Endothelial cell (in vitro differentiated cells): Measurements from ENCODE around the gene RASA2. TPM values are rescaled to one million over a fixed set of nuclear protein-coding genes. Genes with fewer than 3 reads are reported as not detected.

Experiments
- DNase-seq: peaks from one replicate; pipeline ENCODE4 v3.0.0; 2021; ENCODE audit warnings: low spot score
- H3K27ac Mint-ChIP-seq: one replicate; pipeline ENCODE4 v1.8.0; 2021; ENCODE audit warnings: mixed read lengths, inconsistent platforms; ENCODE audit not compliant: unreplicated experiment
- H3K27me3 Mint-ChIP-seq: one replicate; pipeline ENCODE4 v1.8.0; 2021; ENCODE audit warnings: mild to moderate bottlenecking, moderate library complexity, mixed read lengths, inconsistent platforms; ENCODE audit not compliant: unreplicated experiment
- H3K36me3 Mint-ChIP-seq: one replicate; pipeline ENCODE4 v1.8.0; 2021; ENCODE audit warnings: mild to moderate bottlenecking, low read depth, mixed read lengths, inconsistent platforms; ENCODE audit not compliant: unreplicated experiment
- H3K4me1 Mint-ChIP-seq: one replicate; pipeline ENCODE4 v1.8.0; 2021; ENCODE audit warnings: mild to moderate bottlenecking, mixed read lengths, inconsistent platforms; ENCODE audit not compliant: unreplicated experiment
- H3K4me3 Mint-ChIP-seq: one replicate; pipeline ENCODE4 v1.8.0; 2021; ENCODE audit warnings: mild to moderate bottlenecking, mixed read lengths, inconsistent platforms; ENCODE audit not compliant: unreplicated experiment
- H3K9me3 Mint-ChIP-seq: one replicate; pipeline ENCODE4 v1.8.0; 2021; ENCODE audit warnings: mixed read lengths, inconsistent platforms; ENCODE audit not compliant: unreplicated experiment
- total RNA-seq: library from RNA; stranded (reverse); fragmentation: NEBNext Ultra II Directional; extraction: Animal tissue kit (Norgen Biotek cat#: 25700); gene quantifications from one replicate; pipeline ENCODE4 v1.2.1, GENCODE V29; 2021; ENCODE audit not compliant: unreplicated experiment
- TF ChIP-seq, protein P1 (sequence below): fragments of 200-600 bp; sonication (generic); IDR thresholded peaks from one replicate; pipeline ENCODE4 v1.5.0; 2021; ENCODE audit warnings: antibody characterized with exemption; ENCODE audit not compliant: unreplicated experiment

The RASA2 gene
- total RNA-seq, 1 donor from 2014 or later: 32.5 TPM

DNA sequence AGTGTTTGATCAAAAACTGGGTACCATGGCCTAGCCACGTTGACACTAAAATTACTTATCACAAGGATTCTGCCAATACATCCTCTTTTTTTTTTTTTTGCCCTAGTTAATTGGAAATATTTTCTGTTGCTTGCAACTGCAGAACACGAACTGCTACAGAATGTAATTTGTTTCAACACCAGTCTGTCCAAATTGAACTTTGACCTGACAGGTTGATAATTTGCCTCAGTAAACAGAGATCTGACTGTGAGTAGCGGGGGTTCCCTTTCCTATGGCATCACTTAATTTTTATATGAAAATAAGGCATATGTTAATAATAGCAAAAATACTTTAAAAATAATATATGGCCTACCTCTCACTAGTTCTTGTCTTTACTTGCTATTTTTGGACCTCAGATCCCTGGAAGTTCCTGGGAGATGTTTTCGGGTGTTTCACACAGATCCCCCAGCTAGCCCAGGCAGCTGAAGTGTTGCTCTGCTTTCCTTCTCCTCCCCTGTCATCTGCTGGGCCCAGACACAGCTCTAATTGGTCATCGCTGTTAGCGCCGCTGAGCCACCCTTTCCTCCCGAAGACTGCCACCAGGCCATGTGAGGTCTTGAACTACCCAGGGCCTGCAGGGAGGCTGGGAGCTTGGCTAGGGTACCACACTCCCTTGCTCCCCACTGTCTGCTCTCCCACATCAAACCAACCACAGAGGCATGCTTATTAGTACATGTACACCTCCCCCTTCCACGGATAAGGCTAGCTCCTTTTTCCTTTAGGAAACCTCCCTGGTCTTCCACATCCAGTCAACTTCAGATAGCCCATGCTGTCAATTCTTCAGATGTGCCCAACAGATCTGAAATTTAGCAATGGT, 161.5 kb downstream of the RASA2 start:
- no peak for DNase-seq
- H3K27ac Mint-ChIP-seq: no peak overlapping the region
- peaks cover 2% of the 10 kb centered on the region for H3K27me3 Mint-ChIP-seq
- no peaks in the 10 kb centered on the region for H3K9me3 Mint-ChIP-seq
- H3K36me3 Mint-ChIP-seq: no peaks in the 10 kb centered on the region
- H3K4me3 Mint-ChIP-seq: no peak overlapping the region
- TF ChIP-seq, protein P1, sequence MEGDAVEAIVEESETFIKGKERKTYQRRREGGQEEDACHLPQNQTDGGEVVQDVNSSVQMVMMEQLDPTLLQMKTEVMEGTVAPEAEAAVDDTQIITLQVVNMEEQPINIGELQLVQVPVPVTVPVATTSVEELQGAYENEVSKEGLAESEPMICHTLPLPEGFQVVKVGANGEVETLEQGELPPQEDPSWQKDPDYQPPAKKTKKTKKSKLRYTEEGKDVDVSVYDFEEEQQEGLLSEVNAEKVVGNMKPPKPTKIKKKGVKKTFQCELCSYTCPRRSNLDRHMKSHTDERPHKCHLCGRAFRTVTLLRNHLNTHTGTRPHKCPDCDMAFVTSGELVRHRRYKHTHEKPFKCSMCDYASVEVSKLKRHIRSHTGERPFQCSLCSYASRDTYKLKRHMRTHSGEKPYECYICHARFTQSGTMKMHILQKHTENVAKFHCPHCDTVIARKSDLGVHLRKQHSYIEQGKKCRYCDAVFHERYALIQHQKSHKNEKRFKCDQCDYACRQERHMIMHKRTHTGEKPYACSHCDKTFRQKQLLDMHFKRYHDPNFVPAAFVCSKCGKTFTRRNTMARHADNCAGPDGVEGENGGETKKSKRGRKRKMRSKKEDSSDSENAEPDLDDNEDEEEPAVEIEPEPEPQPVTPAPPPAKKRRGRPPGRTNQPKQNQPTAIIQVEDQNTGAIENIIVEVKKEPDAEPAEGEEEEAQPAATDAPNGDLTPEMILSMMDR: no peak
- H3K4me1 Mint-ChIP-seq: peaks cover 15% of the 10 kb centered on the region

DNA sequence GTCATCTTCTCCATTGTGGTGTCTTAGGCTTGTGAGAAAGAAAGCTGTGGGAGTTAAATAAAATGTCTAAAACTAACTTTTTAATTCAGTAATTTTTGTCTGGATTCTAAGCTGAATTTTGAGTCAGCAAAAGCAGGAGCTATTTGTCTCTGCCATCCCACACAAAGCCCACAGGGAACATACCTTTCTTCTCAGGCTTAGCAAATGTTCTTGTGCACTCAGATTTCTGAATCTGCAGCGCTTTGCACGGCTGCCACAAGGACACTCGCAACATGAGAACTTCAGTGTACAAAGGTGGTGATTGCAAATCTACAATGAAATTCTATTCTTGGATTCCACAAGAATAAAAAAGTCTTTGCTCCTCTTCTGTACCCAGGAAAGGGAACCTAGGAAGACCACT, 163.0 kb downstream of the RASA2 start:
- Mint-ChIP-seq H3K27ac (no peak overlapping the region), H3K9me3 (no peaks in the 10 kb centered on the region), H3K36me3 (no peaks in the 10 kb centered on the region), H3K27me3 (peaks cover 2% of the 10 kb centered on the region), H3K4me1 (peaks cover 15% of the 10 kb centered on the region), H3K4me3 (no peak overlapping the region)
- TF ChIP-seq, protein P1: no peak
- no peak for DNase-seq

DNA sequence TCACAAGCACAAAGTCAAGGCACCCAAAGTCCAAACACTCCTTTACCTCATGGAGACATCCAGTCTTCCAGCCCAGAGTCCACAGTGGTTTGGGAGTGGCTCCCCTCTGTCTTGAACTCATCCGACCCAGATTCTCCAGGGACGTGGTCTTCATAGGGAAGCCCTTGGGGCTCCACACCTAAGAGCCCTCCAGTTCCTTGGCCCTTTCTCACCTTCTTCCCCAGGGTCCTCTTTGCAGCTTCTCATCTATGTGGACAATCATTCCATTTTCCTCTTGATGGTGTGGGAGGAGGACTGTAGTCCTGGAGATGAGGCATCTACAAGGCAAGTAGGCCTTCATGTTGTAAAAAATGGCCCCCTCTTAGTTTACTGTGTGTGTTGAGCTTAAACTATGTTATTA, 164.0 kb downstream of the RASA2 start:
- Mint-ChIP-seq H3K4me3 (no peak overlapping the region), H3K4me1 (peaks cover 15% of the 10 kb centered on the region), H3K27ac (no peak overlapping the region), H3K27me3 (peaks cover 2% of the 10 kb centered on the region), H3K9me3 (no peaks in the 10 kb centered on the region), H3K36me3 (no peaks in the 10 kb centered on the region)
- TF ChIP-seq, protein P1: no peak
- DNase-seq: no peak

DNA sequence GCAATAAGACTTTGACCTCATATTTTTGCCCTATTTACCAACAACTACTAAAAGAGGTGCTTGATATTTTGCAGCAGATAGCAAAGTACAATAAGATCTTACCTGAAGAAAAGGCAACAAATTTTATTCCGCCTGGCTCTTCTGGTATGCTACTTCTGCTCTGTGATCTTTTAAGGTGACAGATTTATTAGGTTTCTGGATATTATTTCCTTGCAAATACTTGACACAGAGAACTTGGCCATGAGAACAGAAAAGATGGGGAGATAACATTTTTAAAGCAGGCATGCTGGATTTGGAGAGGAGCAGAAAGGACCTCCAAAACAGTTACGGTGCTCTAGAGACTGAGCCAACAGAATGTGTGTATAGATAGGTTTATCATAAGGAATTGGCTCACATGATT, 164.6 kb downstream of the RASA2 start:
- H3K27ac Mint-ChIP-seq: no peak overlapping the region

DNA sequence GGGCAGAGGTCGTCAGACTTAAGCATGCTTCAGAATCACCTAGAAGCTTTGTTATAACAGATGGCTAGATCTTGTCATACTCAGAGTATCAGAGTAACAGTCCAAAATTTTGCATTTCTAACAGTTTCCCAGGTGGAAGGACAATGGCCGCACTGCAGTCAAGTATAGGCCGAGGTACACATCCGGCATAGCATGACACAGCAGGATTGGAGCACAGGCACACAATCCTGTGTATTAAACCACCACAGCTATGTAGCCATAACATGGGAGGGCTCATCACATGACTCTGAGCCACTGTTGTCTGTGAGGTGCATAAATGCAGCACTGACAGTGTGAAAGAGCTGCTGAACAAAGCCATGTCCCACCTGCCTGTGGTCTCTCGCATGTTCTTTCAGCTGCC, 165.5 kb downstream of the RASA2 start:
- Mint-ChIP-seq H3K4me3 (no peak overlapping the region), H3K36me3 (peaks cover 9% of the 10 kb centered on the region), H3K4me1 (peaks cover 8% of the 10 kb centered on the region), H3K27me3 (no peaks in the 10 kb centered on the region), H3K27ac (no peak overlapping the region), H3K9me3 (no peaks in the 10 kb centered on the region)
- DNase-seq: no peak
- TF ChIP-seq, protein P1: no peak

More for the DNA sequence above, 164.6 kb downstream of the RASA2 start:
- TF ChIP-seq, protein P1: no peak
- DNase-seq: no peak
- H3K9me3 Mint-ChIP-seq: no peaks in the 10 kb centered on the region
- H3K36me3 Mint-ChIP-seq: peaks cover 2% of the 10 kb centered on the region
- peaks cover under 1% of the 10 kb centered on the region for H3K27me3 Mint-ChIP-seq
- peaks cover 13% of the 10 kb centered on the region for H3K4me1 Mint-ChIP-seq
- no peak overlapping the region for H3K4me3 Mint-ChIP-seq
